ENCODE results near the gene DDX10. TPM values are rescaled to one million over a fixed set of nuclear protein-coding genes. Genes with fewer than 3 reads are reported as not detected.
A peak's percentile ranks its signal among the peaks of the same experiment; 100 is the strongest.

Gene DDX10
- total RNA-seq, 4 donors from 2014 or later: 5.5 to 25.0 (median 17.5) TPM

DNA sequence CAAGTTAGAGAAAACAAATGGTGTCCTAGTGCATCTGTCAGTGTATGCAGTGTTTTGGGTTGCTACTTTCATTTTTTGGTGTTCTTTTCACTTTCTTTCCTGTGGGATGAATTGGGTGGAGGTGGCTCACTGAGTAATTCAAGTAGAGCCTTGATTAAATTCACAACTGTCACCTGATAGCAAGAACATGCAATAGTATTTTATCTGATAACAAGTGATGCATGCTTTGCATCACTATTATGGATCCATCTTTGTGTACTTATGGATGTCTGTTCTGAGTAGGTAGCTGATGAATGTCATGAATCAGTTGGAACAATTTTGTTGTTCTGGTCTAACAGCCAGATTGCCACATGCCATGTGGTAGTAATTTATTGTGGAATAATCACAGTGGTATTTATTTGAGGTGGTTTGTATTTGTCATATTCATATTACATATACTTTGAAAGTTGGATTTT, 87.5 kb downstream of the DDX10 start:
- no peak for DNase-seq
- no peak for TF ChIP-seq POLR2A (IDR thresholded peaks at IDR 0.05)
- TF ChIP-seq, protein P1, sequence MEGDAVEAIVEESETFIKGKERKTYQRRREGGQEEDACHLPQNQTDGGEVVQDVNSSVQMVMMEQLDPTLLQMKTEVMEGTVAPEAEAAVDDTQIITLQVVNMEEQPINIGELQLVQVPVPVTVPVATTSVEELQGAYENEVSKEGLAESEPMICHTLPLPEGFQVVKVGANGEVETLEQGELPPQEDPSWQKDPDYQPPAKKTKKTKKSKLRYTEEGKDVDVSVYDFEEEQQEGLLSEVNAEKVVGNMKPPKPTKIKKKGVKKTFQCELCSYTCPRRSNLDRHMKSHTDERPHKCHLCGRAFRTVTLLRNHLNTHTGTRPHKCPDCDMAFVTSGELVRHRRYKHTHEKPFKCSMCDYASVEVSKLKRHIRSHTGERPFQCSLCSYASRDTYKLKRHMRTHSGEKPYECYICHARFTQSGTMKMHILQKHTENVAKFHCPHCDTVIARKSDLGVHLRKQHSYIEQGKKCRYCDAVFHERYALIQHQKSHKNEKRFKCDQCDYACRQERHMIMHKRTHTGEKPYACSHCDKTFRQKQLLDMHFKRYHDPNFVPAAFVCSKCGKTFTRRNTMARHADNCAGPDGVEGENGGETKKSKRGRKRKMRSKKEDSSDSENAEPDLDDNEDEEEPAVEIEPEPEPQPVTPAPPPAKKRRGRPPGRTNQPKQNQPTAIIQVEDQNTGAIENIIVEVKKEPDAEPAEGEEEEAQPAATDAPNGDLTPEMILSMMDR (IDR thresholded peaks at IDR 0.05): no peak
- Histone ChIP-seq H3K4me1 (peaks cover 0 to 4% (median 4%) of the 10 kb centered on the region in 3 donors), H3K27ac (no peak overlapping the region), H3K36me3 (no peaks in the 10 kb centered on the region), H3K9me3 (no peaks in the 10 kb centered on the region), H3K4me3 (no peak overlapping the region), H3K27me3 (no peaks in the 10 kb centered on the region)
- intact Hi-C loops (cut with DNase I): no loop called here

DNA sequence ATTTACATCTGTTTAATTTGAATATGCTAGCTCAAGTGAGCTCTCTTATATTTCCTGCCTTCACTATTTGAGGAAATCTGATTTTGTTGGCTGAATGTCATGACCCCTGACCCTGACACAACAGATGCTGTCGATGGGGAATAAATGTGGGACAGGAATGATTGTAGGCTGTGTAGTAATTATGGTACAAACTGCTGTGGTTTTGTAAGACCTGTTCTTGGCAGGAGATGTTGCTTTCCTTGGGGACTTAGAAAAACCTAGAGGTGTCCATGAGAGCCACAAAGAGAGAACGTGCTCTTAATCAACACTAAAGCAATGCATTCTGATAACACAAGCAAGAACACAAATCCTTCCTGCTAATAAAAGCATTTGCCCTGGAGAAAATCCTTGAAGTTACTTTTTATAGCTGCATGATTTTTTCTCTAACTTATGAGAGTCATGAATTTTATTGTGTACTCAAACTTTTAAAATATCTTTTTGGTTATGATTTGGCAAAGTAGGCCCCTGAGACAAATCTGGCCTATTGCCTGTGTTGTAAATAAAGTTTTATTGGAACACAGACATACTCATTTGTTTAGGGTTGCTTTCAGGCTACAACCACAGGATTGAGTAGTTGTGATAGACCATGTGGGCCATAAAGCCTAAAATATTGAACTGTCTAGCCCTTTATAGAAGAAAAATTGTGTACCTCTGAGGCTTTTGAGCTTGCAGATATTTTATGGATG, 90.2 kb downstream of the DDX10 start:
- Histone ChIP-seq H3K4me1 (peaks cover 0 to 4% (median 4%) of the 10 kb centered on the region in 3 donors), H3K4me3 (no peak overlapping the region), H3K9me3 (no peaks in the 10 kb centered on the region), H3K27ac (peak overlapping the region in 1 of 4 donors; percentile 21), H3K36me3 (no peaks in the 10 kb centered on the region), H3K27me3 (no peaks in the 10 kb centered on the region)
- DNase-seq: no peak
- intact Hi-C loops (cut with DNase I): no loop called here
- WGBS, 2 donors: 25 to 31% methylated on average over 2 of the region's 2 CpGs
- TF ChIP-seq POLR2A (IDR thresholded peaks at IDR 0.05): no peak
- TF ChIP-seq, protein P1 (IDR thresholded peaks at IDR 0.05): no peak

GRCh38 chr11:108757630-108758029, 92.8 kb downstream of the DDX10 start:
- 74 to 81% methylated on average over 3 of the region's 3 CpGs for WGBS, 2 donors
- H3K27me3 ChIP-seq: no peaks in the 10 kb centered on the region
- H3K36me3 ChIP-seq: no peaks in the 10 kb centered on the region
- H3K4me3 ChIP-seq: no peak overlapping the region
- H3K4me1 ChIP-seq: peaks cover 0 to 4% (median 4%) of the 10 kb centered on the region in 3 donors
- H3K9me3 ChIP-seq: no peaks in the 10 kb centered on the region
- no peak for DNase-seq
- TF ChIP-seq POLR2A (IDR thresholded peaks at IDR 0.05): no peak
- TF ChIP-seq, protein P1 (IDR thresholded peaks at IDR 0.05): no peak
- intact Hi-C loops (cut with DNase I): no loop called here
- no peak overlapping the region for H3K27ac ChIP-seq

- H3K27me3 ChIP-seq: no peaks in the 10 kb centered on the region
- WGBS, 2 donors: 63 to 70% methylated on average over 2 of the region's 2 CpGs
- intact Hi-C loops (cut with DNase I): no loop called here
- H3K27ac ChIP-seq: no peak overlapping the region
- H3K4me1 ChIP-seq: peaks cover 0 to 4% (median 4%) of the 10 kb centered on the region in 3 donors
- H3K36me3 ChIP-seq: no peaks in the 10 kb centered on the region
- H3K9me3 ChIP-seq: no peaks in the 10 kb centered on the region
- no peak overlapping the region for H3K4me3 ChIP-seq
- TF ChIP-seq, protein P1 (IDR thresholded peaks at IDR 0.05): no peak
- TF ChIP-seq POLR2A (IDR thresholded peaks at IDR 0.05): no peak
- no peak for DNase-seq
Measured at GRCh38 chr11:108758458-108758857, 93.6 kb downstream of the DDX10 start.

DNA sequence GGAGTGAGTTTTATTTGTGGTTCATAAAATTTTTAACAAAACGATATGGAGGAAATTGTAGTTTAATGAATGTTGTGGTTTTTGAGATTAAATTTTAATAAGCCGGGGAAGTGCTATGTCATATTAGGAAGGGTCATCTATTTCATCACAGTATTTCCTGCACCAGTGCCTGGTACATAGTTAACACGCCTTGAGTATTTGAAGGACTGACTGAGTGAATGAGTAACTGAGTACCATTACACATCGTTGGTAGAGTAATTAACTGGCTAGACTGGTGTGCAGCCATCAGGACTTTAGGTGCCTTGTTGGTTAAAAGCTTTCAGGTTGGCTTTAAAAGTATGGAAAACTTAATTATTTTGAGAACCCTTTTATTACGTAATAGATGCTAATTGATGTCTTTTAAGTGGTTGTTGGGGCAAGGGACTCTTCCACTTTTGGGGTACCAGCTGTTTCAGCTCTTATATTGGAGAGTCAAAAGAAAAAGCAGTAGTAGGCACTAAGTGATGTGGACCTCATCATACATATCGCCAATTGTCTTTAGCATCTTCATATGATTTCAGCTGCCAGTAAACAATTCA, 101.8 kb downstream of the DDX10 start:
- no peaks in the 10 kb centered on the region for H3K27me3 ChIP-seq
- intact Hi-C loops (cut with DNase I): no loop called here
- no peak for DNase-seq
- no peaks in the 10 kb centered on the region for H3K9me3 ChIP-seq
- no peaks in the 10 kb centered on the region for H3K4me1 ChIP-seq
- H3K4me3 ChIP-seq: no peak overlapping the region
- H3K36me3 ChIP-seq: no peaks in the 10 kb centered on the region
- no peak overlapping the region for H3K27ac ChIP-seq
- WGBS, 2 donors: 76 to 90% methylated on average over 6 of the region's 6 CpGs
- TF ChIP-seq, protein P1 (IDR thresholded peaks at IDR 0.05): no peak
- TF ChIP-seq POLR2A (IDR thresholded peaks at IDR 0.05): no peak

Measured in esophagus squamous epithelium (tissue), 5 donors.